HCT116 (cell line): ENCODE results near the gene SLC29A1. TPM values are rescaled to one million over a fixed set of nuclear protein-coding genes. Genes with fewer than 3 reads are reported as not detected.

Experiments
- ATAC-seq: fragments of 200-7000 bp; cut with Tn5 transposase; 2 replicates; pipeline ENCODE4 v1.9.1; 2020; ENCODE audit warnings: mild to moderate bottlenecking, moderate library complexity
- BruUV-seq: library from RNA; stranded (reverse); fragments of 400-500 nt; replicated peaks from 2 replicates; lab custom pipeline; 2021; lab: Mats Ljungman, UMichigan
- CTCF ChIA-PET: fragments of 300-600 bp; sonication (Branson Sonifier 250); formaldehyde crosslinking; loops from one replicate; lab custom pipeline; 2021; ENCODE audit warnings: antibody characterized with exemption; lab: Charles Lee
- POLR2A ChIA-PET: fragments of 300-600, 350-600 bp; sonication (Branson Sonifier 250); formaldehyde crosslinking; loops from one replicate; lab custom pipeline; 2021; ENCODE audit warnings: antibody characterized with exemption; lab: Charles Lee
- RAD21 ChIA-PET, 2 experiments: fragments of 300-600 bp; sonication (Branson Sonifier 250); formaldehyde crosslinking; loops; one replicate each; lab custom pipeline; 2023; ENCODE audit warnings: low total read pairs in 2 of 2; ENCODE audit not compliant: uncharacterized antibody in 2 of 2, unreplicated experiment in 2 of 2, low non-redundant PET in 1 of 2; lab: Charles Lee
- DNase-seq: peaks from one replicate; pipeline ENCODE4 v3.0.0-alpha.2; 2010; ENCODE audit warnings: low read depth, low spot score
- H2AFZ ChIP-seq: fragments of 200-600 bp; shearing (Covaris generic), sonication (generic); 2 replicates; pipeline ENCODE4 v1.6.1; 2017; ENCODE audit warnings: low read depth, mixed run types, mixed read lengths, antibody characterized with exemption, low read length; ENCODE audit not compliant: poor library complexity, severe bottlenecking
- H3K27ac ChIP-seq: 2 replicates; pipeline ENCODE4 v1.5.1; 2012; ENCODE audit warnings: low read depth, low read length
- H3K27me3 ChIP-seq: fragments of 200-600 bp; sonication (generic); 2 replicates; pipeline ENCODE4 v1.6.1; 2016; ENCODE audit warnings: mixed run types, low read length, mixed read lengths; ENCODE audit not compliant: insufficient read depth
- H3K36me3 ChIP-seq, 2 experiments: fragments of 200-500 bp in 1 of 2; fragments of 200-600 bp in 1 of 2; sonication (Bioruptor generic) in 1 of 2; sonication (generic) in 1 of 2; 2 replicates each; pipeline versions ENCODE4 v1.5.1 to v1.6.1; 2014 to 2016; ENCODE audit warnings: low read length in 2 of 2, inconsistent platforms in 1 of 2, mixed read lengths in 1 of 2, mixed run types in 1 of 2; ENCODE audit not compliant: insufficient read depth in 2 of 2, control insufficient read depth in 1 of 2
- H3K4me1 ChIP-seq, 2 experiments: fragments of 200-600 bp in 1 of 2; sonication (generic) in 1 of 2; 2 replicates each; pipeline versions ENCODE4 v1.5.1 to v1.6.1; 2012 to 2017; ENCODE audit warnings: low read length in 2 of 2, inconsistent platforms in 1 of 2, mild to moderate bottlenecking in 1 of 2, mixed read lengths in 1 of 2, mixed run types in 1 of 2, moderate library complexity in 1 of 2; ENCODE audit not compliant: insufficient read depth in 2 of 2, control insufficient read depth in 1 of 2
- H3K4me2 ChIP-seq: fragments of 200-600 bp; sonication (generic); 2 replicates; pipeline ENCODE4 v1.6.1; 2017; ENCODE audit warnings: mixed run types, low read length, mixed read lengths
- H3K4me3 ChIP-seq, 2 experiments: fragments of 200-600 bp in 1 of 2; sonication (generic) in 1 of 2; replicated peaks in 1 of 2; 2 replicates each; pipeline ENCODE4 v1.5.1; 2011 to 2016; ENCODE audit warnings: low read length in 2 of 2, control low read depth in 1 of 2, low read depth in 1 of 2, mild to moderate bottlenecking in 1 of 2, mixed read lengths in 1 of 2, mixed run types in 1 of 2
- H3K79me2 ChIP-seq: fragments of 200-600 bp; sonication (generic); 2 replicates; pipeline ENCODE4 v1.6.1; 2017; ENCODE audit warnings: mild to moderate bottlenecking, mixed run types, low read length, moderate library complexity, mixed read lengths; ENCODE audit not compliant: insufficient read depth
- H3K9ac ChIP-seq: fragments of 200-600 bp; sonication (generic); 2 replicates; pipeline ENCODE4 v1.6.1; 2016; ENCODE audit warnings: low read length, mixed read lengths
- H3K9me2 ChIP-seq: fragments of 200-600 bp; sonication (generic), shearing (Covaris generic); 2 replicates; pipeline ENCODE4 v1.6.1; 2017; ENCODE audit warnings: mixed run types, mild to moderate bottlenecking, moderate library complexity; ENCODE audit not compliant: insufficient read depth
- H3K9me3 ChIP-seq, 2 experiments: fragments of 200-500 bp in 1 of 2; fragments of 200-600 bp in 1 of 2; sonication (Bioruptor generic) in 1 of 2; sonication (generic) in 1 of 2; 2 replicates each; pipeline ENCODE4 v1.6.1; 2014 to 2017; ENCODE audit warnings: low read length in 2 of 2, mixed read lengths in 2 of 2, inconsistent platforms in 1 of 2, low read depth in 1 of 2, mild to moderate bottlenecking in 1 of 2, mixed run types in 1 of 2, moderate library complexity in 1 of 2; ENCODE audit not compliant: control insufficient read depth in 1 of 2, insufficient read depth in 1 of 2
- H4K20me1 ChIP-seq: fragments of 200-600 bp; sonication (generic), shearing (Covaris generic); 2 replicates; pipeline ENCODE4 v1.6.1; 2017; ENCODE audit warnings: mixed run types, mild to moderate bottlenecking, moderate library complexity; ENCODE audit not compliant: insufficient read depth
- CBX3 ChIP-seq: IDR thresholded peaks from 2 replicates; pipeline ENCODE4 v1.6.1; 2012; ENCODE audit warnings: low read depth
- ELF1 ChIP-seq: IDR thresholded peaks from 2 replicates; pipeline ENCODE4 v1.6.1; 2012; ENCODE audit warnings: low read depth, borderline replicate concordance
- EZH2 ChIP-seq: fragments of 200-600 bp; sonication (generic); IDR thresholded peaks from 2 replicates; pipeline ENCODE4 v1.6.1; 2017; ENCODE audit warnings: antibody characterized with exemption, mixed run types
- EZH2phosphoT487 ChIP-seq: fragments of 200-600 bp; IDR thresholded peaks from 2 replicates; pipeline ENCODE4 v1.6.1; 2018; ENCODE audit warnings: antibody characterized with exemption, borderline replicate concordance
- FOSL1 ChIP-seq: IDR thresholded peaks from 2 replicates; pipeline ENCODE4 v1.6.1; 2012; ENCODE audit warnings: low read depth
- POLR2A ChIP-seq: IDR thresholded peaks from 2 replicates; pipeline ENCODE4 v1.7.0; 2011; ENCODE audit warnings: borderline replicate concordance; ENCODE audit not compliant: insufficient read depth, insufficient read length; ENCODE audit errors: extremely low read depth
- POLR2AphosphoS5 ChIP-seq: IDR thresholded peaks from 2 replicates; pipeline ENCODE4 v1.6.1; 2011; ENCODE audit warnings: mild to moderate bottlenecking, low read depth, low read length, moderate library complexity
- RAD21 ChIP-seq: IDR thresholded peaks from 2 replicates; pipeline ENCODE4 v1.6.1; 2012; ENCODE audit warnings: low read depth, mild to moderate bottlenecking
- TCF7L2 ChIP-seq: IDR thresholded peaks from 2 replicates; pipeline ENCODE4 v1.7.0; 2011; ENCODE audit warnings: borderline replicate concordance, inconsistent platforms; ENCODE audit not compliant: insufficient read depth, insufficient read length; ENCODE audit errors: extremely low read depth
- ZFX ChIP-seq: fragments of 450-650 bp; IDR thresholded peaks from 2 replicates; pipeline ENCODE4 v1.6.1; 2017
- ZNF274 ChIP-seq: fragments of 200-500 bp; sonication (Bioruptor generic); IDR thresholded peaks from 2 replicates; pipeline ENCODE4 v1.6.1; 2014; ENCODE audit warnings: mild to moderate bottlenecking, low read depth, low read length, inconsistent platforms
- intact Hi-C: fragments of 100-400 bp; cut with micrococcal nuclease; formaldehyde crosslinking; loops from 2 replicates; pipeline ENCODE4 v1.10.0; 2022
- total RNA-seq: library from RNA; stranded (reverse); gene quantifications from one replicate; pipeline ENCODE4 v1.2.1, GENCODE V29; 2021; ENCODE audit not compliant: unreplicated experiment
- TF ChIP-seq, protein P1 (sequence below): IDR thresholded peaks from 2 replicates; pipeline ENCODE4 v1.6.1; 2011; ENCODE audit warnings: mild to moderate bottlenecking, low read length, moderate library complexity; ENCODE audit not compliant: insufficient replicate concordance; ENCODE audit errors: extremely low read depth
- TF ChIP-seq, protein P2 (sequence below): IDR thresholded peaks from 2 replicates; pipeline ENCODE4 v1.6.1; 2012; ENCODE audit warnings: low read depth
- TF ChIP-seq, protein P3 (sequence below): IDR thresholded peaks from 2 replicates; pipeline ENCODE4 v1.6.1; 2012

SLC29A1 gene
- total RNA-seq, 1 experiment from 2014 or later: 67.6 TPM

DNA sequence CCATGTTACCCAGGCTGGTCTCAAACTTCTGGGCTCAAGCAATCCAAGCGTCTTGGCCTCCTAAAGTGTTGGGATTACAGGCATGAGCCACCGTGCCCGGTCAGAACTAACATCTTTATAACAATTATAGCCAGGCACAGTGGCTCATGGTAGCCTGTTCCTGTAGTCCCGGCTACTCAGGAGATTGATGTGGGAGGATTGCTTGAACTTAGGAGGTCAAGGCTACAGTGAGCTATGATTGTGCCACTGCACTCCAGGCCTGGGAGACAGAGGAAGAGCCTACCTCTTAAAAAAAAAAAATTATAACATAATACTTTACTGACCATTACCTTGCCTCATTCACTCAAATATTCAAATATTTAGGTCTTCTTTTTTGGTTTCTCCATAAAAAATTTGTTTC is 23.5 kb upstream of the SLC29A1 start:
- Histone ChIP-seq H3K4me3 (no peak overlapping the region), H3K4me2 (no peak overlapping the region), H2AFZ (no peak overlapping the region), H3K9me2 (no peaks in the 10 kb centered on the region), H3K27ac (no peak overlapping the region), H4K20me1 (no peaks in the 10 kb centered on the region), H3K36me3 (no peaks in the 10 kb centered on the region), H3K9me3 (no peaks in the 10 kb centered on the region), H3K27me3 (no peaks in the 10 kb centered on the region), H3K9ac (no peak overlapping the region), H3K79me2 (no peaks in the 10 kb centered on the region), H3K4me1 (peaks cover 0 to 10% of the 10 kb centered on the region in 2 experiments; a peak in 2 of 4 replicates)
- intact Hi-C loops: no loop called here
- DNase-seq (no peak), ATAC-seq (no peak)
- no TSS peak for BruUV-seq
- TF ChIP-seq, protein P1, sequence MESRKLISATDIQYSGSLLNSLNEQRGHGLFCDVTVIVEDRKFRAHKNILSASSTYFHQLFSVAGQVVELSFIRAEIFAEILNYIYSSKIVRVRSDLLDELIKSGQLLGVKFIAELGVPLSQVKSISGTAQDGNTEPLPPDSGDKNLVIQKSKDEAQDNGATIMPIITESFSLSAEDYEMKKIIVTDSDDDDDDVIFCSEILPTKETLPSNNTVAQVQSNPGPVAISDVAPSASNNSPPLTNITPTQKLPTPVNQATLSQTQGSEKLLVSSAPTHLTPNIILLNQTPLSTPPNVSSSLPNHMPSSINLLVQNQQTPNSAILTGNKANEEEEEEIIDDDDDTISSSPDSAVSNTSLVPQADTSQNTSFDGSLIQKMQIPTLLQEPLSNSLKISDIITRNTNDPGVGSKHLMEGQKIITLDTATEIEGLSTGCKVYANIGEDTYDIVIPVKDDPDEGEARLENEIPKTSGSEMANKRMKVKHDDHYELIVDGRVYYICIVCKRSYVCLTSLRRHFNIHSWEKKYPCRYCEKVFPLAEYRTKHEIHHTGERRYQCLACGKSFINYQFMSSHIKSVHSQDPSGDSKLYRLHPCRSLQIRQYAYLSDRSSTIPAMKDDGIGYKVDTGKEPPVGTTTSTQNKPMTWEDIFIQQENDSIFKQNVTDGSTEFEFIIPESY: no peak
- no peak for TF ChIP-seq RAD21
- TF ChIP-seq CBX3: no peak
- TF ChIP-seq, protein P2, sequence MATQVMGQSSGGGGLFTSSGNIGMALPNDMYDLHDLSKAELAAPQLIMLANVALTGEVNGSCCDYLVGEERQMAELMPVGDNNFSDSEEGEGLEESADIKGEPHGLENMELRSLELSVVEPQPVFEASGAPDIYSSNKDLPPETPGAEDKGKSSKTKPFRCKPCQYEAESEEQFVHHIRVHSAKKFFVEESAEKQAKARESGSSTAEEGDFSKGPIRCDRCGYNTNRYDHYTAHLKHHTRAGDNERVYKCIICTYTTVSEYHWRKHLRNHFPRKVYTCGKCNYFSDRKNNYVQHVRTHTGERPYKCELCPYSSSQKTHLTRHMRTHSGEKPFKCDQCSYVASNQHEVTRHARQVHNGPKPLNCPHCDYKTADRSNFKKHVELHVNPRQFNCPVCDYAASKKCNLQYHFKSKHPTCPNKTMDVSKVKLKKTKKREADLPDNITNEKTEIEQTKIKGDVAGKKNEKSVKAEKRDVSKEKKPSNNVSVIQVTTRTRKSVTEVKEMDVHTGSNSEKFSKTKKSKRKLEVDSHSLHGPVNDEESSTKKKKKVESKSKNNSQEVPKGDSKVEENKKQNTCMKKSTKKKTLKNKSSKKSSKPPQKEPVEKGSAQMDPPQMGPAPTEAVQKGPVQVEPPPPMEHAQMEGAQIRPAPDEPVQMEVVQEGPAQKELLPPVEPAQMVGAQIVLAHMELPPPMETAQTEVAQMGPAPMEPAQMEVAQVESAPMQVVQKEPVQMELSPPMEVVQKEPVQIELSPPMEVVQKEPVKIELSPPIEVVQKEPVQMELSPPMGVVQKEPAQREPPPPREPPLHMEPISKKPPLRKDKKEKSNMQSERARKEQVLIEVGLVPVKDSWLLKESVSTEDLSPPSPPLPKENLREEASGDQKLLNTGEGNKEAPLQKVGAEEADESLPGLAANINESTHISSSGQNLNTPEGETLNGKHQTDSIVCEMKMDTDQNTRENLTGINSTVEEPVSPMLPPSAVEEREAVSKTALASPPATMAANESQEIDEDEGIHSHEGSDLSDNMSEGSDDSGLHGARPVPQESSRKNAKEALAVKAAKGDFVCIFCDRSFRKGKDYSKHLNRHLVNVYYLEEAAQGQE: no peak
- TF ChIP-seq POLR2AphosphoS5: no peak
- no peak for TF ChIP-seq EZH2
- TF ChIP-seq TCF7L2: no peak
- TF ChIP-seq, protein P3, sequence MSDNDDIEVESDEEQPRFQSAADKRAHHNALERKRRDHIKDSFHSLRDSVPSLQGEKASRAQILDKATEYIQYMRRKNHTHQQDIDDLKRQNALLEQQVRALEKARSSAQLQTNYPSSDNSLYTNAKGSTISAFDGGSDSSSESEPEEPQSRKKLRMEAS: no peak
- TF ChIP-seq ELF1: no peak
- no peak for TF ChIP-seq ZNF274
- no peak for TF ChIP-seq ZFX
- TF ChIP-seq EZH2phosphoT487: no peak
- no peak for TF ChIP-seq POLR2A
- no peak for TF ChIP-seq FOSL1
- ChIA-PET RAD21 (interaction anchor here in 1 of 2 experiments (0.6 kb wide), 1 partner anchor 28 kb away, joined by 4 read pairs; no protein-coding TSS in a partner anchor), POLR2A (no interaction called here), CTCF (no interaction called here)
